ENCODE results near the gene LBR. TPM values are rescaled to one million over a fixed set of nuclear protein-coding genes. Genes with fewer than 3 reads are reported as not detected.

Gene LBR
- total RNA-seq, 1 experiment from 2014 or later: 106 TPM

GRCh38 chr1:225453797-225454648 is 26.2 kb upstream of the LBR start:
- peaks cover 9% of the 10 kb centered on the region for H3K36me3 Mint-ChIP-seq (ENCODE audit: insufficient read depth, unreplicated experiment)
- no TSS peak for BruUV-seq (replicated peaks)
- CTCF ChIA-PET: interaction anchor here (0.6 to 2.3 kb wide), 13 partner anchors 9 to 520 kb away, joined by 3 to 17 read pairs (median 4); no protein-coding TSS in a partner anchor
- POLR2A ChIA-PET: interaction anchor here (0.6 to 20.7 kb wide), 29 partner anchors 9 to 629 kb away, joined by 3 to 611 read pairs (median 4); partner anchors contain the start of genes H3-3A, LBR, PYCR2 and TMEM63A
- H3K4me1 Mint-ChIP-seq (ENCODE audit: insufficient read depth, unreplicated experiment): peaks cover 61% of the 10 kb centered on the region
- intact Hi-C loops (cut with micrococcal nuclease): no loop called here
- H3K27me3 Mint-ChIP-seq (ENCODE audit: insufficient read depth, unreplicated experiment): no peaks in the 10 kb centered on the region
- DNase-seq (ENCODE audit: unreplicated experiment): peak; percentile 97
- H3K9me3 Mint-ChIP-seq (ENCODE audit: unreplicated experiment): no peaks in the 10 kb centered on the region
- H3K27ac Mint-ChIP-seq (ENCODE audit: low read depth, unreplicated experiment): peak overlapping the region; percentile 60
- no peak for TF ChIP-seq CTCF (IDR thresholded peaks at IDR 0.05; ENCODE audit: unreplicated experiment)
- H3K4me3 Mint-ChIP-seq (ENCODE audit: unreplicated experiment): peak overlapping the region; percentile 2

GRCh38 chr1:225451840-225452515 is 24.1 kb upstream of the LBR start:
- H3K27me3 Mint-ChIP-seq (ENCODE audit: insufficient read depth, unreplicated experiment): no peaks in the 10 kb centered on the region
- no peak for TF ChIP-seq CTCF (IDR thresholded peaks at IDR 0.05; ENCODE audit: unreplicated experiment)
- no peak overlapping the region for H3K4me3 Mint-ChIP-seq (ENCODE audit: unreplicated experiment)
- H3K36me3 Mint-ChIP-seq (ENCODE audit: insufficient read depth, unreplicated experiment): peaks cover 11% of the 10 kb centered on the region
- intact Hi-C loops (cut with micrococcal nuclease): no loop called here
- no peak for DNase-seq (ENCODE audit: unreplicated experiment)
- H3K9me3 Mint-ChIP-seq (ENCODE audit: unreplicated experiment): no peaks in the 10 kb centered on the region
- CTCF ChIA-PET: interaction anchor here (0.5 to 4.2 kb wide), 4 partner anchors 23 to 133 kb away, joined by 3 to 29 read pairs (median 6); no protein-coding TSS in a partner anchor
- H3K27ac Mint-ChIP-seq (ENCODE audit: low read depth, unreplicated experiment): no peak overlapping the region
- peaks cover 51% of the 10 kb centered on the region for H3K4me1 Mint-ChIP-seq (ENCODE audit: insufficient read depth, unreplicated experiment)
- BruUV-seq (replicated peaks): no TSS peak
- POLR2A ChIA-PET: interaction anchor here (0.7 to 20.7 kb wide), 3 partner anchors 9 to 470 kb away, joined by 3 to 611 read pairs (median 48); partner anchors contain the start of gene LBR

GRCh38 chr1:225451340-225451739 is 23.5 kb upstream of the LBR start:
- ChIA-PET POLR2A (interaction anchor here (0.7 to 20.7 kb wide), 4 partner anchors 10 to 611 kb away, joined by 3 to 611 read pairs (median 26); partner anchors contain the start of genes H3-3A and LBR), CTCF (interaction anchor here (0.5 to 4.2 kb wide), 4 partner anchors 24 to 133 kb away, joined by 3 to 29 read pairs (median 6); no protein-coding TSS in a partner anchor)
- no peaks in the 10 kb centered on the region for H3K9me3 Mint-ChIP-seq (ENCODE audit: unreplicated experiment)
- intact Hi-C loops (cut with micrococcal nuclease): no loop called here
- peaks cover 11% of the 10 kb centered on the region for H3K36me3 Mint-ChIP-seq (ENCODE audit: insufficient read depth, unreplicated experiment)
- H3K4me3 Mint-ChIP-seq (ENCODE audit: unreplicated experiment): no peak overlapping the region
- DNase-seq (ENCODE audit: unreplicated experiment): no peak
- no peaks in the 10 kb centered on the region for H3K27me3 Mint-ChIP-seq (ENCODE audit: insufficient read depth, unreplicated experiment)
- no TSS peak for BruUV-seq (replicated peaks)
- peaks cover 54% of the 10 kb centered on the region for H3K4me1 Mint-ChIP-seq (ENCODE audit: insufficient read depth, unreplicated experiment)
- H3K27ac Mint-ChIP-seq (ENCODE audit: low read depth, unreplicated experiment): no peak overlapping the region
- TF ChIP-seq CTCF (IDR thresholded peaks at IDR 0.05; ENCODE audit: unreplicated experiment): no peak

All from MCF 10A (cell line).